Skin of body (tissue), 2 donors: Measurements from ENCODE around the gene RIMOC1. TPM values are rescaled to one million over a fixed set of nuclear protein-coding genes. Genes with fewer than 3 reads are reported as not detected.
"Not testable (repeated sequence)": the region's sequence is repeated elsewhere in the genome, so short reads cannot be mapped to it uniquely, and the experiment has no call there.

Experiments
- DNase-seq: peaks from one replicate; lab custom pipeline; 2025; lab: John Stamatoyannopoulos, UW
- total RNA-seq: library from RNA; depleted of rRNA; stranded (reverse); fragments of >200 nt; gene quantifications from one replicate; pipeline ENCODE4 v1.2.3, GENCODE V29; 2014

RIMOC1 gene
- total RNA-seq, 1 donor from 2014 or later: 16.3 TPM

DNA sequence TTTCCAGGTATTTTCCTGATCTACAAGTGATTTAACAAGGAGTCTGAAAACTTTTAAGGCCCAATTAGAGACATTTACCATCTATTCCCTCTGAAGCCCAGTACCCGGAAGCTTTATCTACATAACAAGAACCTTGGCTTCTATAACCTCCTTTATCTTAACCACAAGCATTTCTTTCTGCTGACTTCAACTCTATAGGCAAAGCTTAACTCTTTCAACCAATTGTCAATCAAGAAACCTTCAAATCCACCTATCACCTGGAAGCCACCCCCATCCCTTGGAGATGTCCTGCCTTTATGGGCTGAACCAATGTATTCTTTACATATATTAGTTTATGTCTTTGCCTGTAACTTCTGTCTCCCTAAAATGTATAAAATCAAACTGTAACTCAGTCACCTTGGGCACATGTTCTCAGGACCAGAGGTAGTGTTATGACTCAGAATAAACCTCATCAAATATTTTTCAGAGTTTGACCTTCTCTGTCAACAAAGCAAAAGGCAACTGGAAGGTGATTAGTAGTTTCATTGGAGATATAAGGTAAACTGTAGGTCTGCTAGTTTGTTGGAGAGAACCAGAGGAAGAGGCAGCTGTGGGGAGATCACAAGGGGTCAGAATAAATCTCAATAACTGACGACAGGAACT, 13.0 kb upstream of the RIMOC1 start:
- DNase-seq: no peak

DNA sequence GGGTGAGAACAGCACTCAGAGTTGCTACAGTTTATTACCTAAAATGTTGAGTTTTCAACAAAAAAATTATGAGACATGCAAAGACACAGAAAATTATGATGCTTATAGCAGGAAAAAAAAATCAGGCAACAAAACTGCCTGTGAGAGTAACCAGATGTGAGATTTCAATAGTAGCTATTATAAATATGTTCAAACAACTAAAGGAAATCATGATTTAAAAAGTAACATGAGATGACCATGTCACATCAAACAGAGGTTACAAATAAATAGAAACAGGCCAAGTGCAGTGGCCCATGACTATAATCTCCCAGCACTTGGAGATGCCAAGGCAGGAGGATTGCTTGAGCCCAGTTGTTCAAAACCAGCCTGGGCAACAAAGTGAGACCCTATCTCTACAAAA, 12.1 kb upstream of the RIMOC1 start:
- no peak for DNase-seq

DNA sequence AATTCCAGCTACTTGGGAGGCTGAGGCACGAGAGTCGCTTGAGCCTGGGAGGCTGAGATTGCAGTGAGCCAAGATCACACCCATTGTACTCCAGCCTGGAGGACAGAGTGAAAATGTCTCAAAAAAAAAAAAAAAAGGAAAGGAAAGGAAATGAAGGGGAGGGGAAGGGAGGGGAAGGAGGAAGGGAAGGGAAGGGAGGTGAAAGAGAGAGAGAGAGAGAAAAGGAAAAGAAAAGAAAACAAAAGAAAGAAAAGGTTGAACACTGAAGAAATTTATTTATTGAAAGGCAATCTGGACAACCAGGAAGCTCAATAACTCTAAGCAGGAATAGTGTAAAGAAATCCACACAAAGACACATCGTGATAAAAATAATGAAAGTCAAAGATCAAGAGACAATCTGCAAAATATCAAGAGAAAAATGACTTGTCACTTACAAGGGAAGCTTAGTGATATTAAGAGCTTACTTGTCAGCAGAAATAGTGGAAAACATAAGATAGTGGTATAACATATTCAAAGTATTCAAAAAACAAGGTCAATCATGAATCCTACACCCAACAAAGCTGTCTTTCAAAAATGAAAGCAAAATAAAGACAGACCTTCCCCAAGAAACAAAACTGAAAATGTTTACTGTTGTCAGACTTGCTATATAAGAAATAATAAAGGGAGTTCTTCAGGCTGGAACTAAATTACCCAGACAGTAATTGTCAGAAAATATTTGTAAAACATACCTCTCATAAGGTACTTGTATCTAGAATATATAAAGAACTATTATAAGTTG, 10.9 kb upstream of the RIMOC1 start:
- DNase-seq: no peak

DNA sequence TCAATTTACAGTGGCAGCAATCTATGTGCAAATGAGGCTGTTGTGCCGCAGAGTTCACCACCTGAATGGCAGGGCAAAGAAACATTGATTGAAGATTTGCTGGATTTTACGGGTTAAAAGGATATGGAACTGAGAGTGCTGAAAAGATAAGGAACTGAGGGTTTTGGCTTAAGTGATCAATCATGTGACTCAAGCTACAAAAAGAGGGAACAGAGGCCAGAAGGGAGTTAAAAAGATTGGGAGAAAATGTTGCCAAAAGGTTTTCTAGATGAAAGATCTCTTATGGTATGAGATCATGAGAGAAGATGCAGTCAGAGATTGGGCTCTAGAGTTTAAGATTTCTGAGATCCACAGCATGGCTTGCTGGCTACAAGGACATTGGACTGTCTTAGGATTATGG, 7.9 kb upstream of the RIMOC1 start:
- DNase-seq: no peak

DNA sequence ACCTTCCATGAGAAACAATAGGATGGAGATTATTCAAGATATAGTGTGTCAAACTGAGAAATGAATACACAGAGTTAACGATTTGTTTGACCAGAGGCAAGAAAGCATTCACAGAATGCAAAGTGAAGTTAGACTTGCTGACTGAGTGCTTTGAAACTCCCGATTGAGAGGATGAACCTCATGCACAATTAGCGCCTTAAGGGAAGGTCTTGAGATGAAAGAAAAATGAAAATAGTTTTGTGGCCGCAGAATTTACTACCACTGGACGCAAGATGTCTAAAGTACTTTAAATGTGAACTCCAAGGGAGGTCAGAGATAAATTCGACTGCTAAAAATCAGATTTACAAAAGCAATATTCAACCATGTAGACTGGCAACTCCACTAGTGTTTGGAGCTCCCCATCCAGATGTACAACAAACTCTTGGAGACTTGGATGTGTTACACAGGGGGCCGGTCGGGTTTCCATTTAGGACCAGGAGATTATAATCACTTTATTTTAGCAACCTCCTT, 707 bp upstream of the RIMOC1 start:
- peak; percentile 63 for DNase-seq

DNA sequence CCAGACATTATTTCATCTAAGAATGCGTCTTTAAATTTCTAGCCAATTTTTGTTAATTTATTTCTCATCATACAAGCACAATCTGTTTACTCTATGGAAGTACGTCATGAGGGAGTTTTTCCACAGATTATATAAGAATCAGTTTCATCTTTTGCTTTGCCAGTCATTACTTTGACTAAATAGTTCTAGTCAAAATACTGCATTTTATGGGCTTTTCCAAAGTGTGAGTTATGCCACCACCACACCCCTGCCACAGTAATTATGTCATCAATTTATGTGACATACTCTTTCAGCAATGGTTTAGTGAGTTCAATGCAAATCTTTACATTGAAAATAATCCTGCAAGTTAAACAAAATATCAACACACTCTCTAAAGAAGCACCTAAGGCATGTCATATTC, 2.0 kb downstream of the RIMOC1 start:
- DNase-seq: no peak

DNA sequence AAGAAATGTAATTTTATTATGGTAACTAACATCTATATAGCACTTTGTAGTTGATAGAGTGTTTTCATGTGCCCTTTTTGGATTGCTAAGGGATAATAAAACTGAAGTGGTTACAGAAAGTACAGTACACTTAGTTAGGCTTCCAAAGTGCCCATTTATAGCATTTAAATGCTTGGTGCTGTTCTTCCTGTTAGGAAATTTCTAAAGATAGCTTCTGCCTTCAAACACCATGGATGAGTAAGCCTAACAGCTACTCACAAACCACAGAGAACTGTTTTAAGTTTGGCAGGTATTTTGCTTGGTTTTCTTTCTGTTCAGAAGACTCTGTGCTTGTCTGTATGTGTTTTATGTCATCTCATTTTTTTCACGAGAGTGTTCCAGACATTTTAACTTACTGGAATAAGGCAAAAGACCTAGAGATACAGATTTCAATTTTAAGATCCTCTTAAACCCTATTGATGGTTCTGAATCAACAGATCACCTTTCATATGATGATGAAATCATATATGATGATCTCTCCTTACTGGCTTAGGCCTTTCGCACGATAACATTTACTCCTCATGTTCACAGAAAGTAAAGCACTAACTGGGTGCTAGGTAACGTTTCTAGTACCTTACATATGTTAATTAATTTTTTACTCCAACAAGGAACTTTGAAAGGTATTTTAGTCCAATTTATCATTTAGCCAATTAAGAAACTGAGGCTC, 4.4 kb downstream of the RIMOC1 start:
- DNase-seq: no peak

DNA sequence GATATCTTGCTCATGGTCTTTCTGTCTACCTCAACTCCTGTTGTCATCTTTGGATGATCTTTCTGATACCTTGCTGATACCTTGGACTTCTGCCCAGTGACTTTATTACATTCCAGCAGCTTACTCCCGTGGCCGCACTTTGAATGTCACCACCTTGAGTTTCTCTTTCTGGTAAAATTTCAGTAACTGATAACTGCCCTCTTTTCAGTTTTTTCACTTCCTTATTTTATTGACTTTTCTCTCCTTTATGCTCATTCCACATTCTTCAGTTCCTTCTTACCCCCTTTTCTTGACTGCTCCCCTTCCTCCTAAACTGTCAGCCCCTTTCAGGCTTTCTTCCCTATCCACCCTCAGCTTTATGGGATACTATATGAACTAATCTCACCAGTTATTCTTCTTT, 14.0 kb downstream of the RIMOC1 start:
- no peak for DNase-seq

DNA sequence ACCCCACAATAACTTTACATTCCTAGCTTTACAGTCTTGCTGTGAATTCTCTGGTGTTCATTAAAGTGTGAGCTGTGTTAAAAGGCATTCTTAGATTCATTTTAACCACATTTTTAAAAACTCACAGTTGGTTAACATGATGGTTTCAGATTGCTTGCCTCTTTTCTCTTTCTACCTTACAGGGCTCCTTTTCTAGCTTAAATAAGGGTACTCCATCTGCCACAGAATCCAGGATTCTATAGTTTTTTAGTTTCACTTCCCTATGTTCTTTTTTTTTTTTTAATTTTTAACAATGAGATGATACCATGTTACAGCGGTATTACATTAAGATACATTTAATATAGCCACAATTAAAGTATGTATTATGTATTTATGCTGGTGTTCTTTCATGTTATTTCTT, 17.0 kb downstream of the RIMOC1 start:
- DNase-seq: no peak

DNA sequence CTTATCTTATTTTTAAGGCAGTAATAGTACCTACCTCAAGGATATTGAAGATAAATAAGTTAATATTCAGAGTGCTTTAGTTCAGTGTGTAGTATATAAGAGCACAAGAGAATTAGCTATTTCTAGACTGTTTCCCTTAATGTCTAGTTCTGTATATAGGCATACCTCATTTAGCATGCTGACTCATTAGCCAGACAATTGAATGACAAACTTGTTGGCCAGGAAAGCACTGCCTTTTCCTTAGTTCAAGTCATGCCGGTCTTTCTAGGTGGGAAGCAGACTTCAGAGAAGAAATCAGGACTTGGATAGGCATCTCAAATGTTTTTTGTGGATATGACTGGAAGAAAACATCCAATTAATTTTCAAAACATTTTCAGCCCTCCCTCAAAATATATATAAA, 17.7 kb downstream of the RIMOC1 start:
- no peak for DNase-seq

DNA sequence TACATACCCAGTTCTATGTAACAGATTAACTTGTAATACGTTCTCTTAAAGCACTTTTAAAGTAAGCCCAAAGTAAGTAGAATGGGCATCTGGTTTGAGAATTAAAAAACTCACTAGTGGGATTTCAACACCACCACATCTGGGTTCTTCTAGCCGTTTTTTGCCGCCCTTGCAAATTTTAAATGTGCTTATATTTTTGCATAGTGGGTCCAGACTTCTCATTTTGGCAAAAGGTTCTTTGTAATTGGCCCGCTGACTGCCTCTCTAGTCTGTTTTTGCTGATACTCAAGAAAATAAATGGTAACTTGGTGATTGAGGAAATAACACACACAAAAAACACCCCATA, 20.4 kb downstream of the RIMOC1 start:
- DNase-seq: no peak

DNA sequence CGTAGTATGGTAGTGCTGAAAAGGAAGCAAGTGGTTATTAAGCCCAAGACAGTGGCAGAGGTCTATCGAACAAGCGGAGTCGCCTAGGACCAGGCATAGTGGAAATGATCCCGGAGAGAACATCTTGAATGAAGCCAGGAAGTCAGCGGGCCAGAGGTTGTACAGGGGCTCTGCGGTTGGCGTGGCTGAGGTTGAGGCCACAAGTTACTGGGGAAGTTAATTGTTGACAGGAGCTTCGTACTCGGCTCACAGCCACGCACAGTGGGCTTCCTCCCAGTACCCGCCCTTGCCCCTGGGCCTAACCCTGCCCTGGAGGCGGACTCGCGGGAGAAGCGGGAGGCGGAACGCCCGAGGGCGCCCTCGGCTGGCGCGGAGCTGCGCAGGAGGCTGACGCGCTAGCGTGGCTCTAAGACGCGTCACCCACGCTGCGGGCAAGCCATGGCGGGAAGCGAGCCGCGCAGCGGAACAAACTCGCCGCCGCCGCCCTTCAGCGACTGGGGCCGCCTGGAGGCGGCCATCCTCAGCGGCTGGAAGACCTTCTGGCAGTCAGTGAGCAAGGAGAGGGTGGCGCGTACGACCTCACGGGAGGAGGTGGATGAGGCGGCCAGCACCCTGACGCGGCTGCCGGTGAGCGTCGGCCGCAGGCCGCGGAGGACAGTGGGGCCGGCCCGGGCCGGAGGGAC, 20.9 kb downstream of the RIMOC1 start, which contains the start of gene FBXO4:
FBXO4 (plus strand) TSS at position 410 of the 683 bp plus-strand sequence; CDS start at position 439, 29 bp downstream.
- DNase-seq: peak; percentile 85

DNA sequence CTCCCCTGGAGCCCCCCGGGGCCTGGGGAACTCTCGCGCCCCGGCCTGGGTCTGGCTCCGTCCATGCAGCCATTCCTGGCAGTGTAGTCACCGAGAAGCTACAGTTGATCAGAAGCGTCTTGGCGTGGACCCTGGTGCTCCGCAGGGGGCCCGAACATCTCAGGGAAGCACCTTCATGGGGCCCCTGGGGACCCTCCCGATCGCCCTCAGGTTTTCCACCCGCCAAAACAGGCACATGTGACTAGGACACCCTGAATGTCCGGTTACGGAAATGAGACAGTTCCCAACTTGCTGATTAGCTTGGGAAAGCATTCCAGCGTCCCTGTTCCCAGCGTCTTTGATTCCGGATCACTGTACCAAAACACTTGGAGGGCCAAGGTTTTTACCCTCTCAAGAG, 21.4 kb downstream of the RIMOC1 start:
- no peak for DNase-seq

DNA sequence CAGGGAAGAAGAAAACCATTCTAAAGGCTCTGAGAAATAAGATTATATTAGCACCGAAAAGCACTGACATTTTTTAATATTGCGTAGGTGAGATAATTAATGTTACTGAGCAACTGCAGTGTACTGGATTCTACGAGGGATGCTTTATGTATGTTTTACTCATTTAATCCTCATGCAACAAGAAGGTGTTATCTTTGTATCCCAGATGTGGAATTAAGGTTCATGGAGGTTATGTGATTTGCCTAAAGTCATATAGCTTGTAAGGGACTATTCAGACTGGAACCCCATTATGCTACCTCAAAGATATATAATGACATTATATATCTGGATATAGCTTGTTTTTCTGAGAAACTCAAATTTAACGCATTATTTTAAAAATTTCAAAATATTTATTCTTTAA, 23.5 kb downstream of the RIMOC1 start:
- DNase-seq: no peak

DNA sequence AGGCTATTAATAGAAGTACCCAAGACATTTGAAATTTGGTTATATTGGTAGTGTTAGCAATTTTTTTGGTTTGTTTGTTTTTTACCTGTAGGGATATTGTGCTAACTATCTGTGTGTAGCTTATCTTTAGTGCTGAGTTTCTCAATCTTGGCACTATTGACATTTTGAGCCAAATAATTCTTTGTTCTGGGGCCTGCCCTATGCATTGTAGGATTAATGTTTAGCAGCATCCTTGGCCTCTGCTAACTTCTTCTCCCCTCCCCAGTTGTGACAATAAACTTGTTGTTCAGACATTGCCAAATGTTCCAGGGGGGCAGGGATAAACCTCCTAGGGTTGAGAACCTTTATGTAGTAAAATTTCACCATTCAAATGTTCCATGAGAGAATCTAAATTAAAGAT, 24.9 kb downstream of the RIMOC1 start:
- DNase-seq: no peak

DNA sequence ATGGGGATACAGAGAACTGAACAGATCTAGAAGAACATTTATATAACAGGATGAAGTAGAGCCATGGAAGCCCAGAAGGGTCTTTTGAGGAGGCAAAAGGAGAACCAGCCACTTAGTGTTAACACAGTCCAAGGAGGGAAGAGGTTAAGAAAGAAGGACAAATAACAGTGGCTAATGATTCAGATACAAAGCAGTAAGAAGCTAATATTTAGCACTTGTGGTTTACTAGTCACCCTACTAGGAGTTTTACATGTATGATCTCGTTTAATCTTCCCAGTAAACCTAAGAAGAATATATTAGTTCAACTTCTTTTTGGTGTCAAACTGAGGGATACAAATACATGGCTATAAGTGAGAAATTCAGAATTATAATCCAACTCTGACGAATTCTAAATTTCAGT, 28.6 kb downstream of the RIMOC1 start:
- DNase-seq: no peak

DNA sequence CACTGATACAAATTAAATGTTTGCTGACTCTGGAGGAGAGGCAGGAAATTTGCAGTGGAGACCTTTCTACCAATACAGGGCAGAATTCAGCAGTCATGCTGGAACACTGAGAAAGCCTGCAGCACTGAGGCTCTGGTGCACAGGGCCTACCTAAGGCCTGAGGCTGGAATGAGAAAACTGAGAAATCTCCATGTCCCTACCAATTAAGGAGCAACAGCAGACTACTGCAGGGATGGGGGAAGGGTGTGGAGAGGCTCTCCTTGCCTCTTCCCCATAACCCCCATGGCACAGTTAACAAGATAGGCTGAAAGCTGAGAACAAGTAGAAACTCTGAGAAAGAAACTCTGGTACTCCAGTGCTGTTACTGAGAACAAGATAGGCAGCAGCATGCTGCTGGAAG, 31.4 kb downstream of the RIMOC1 start:
- no peak for DNase-seq

DNA sequence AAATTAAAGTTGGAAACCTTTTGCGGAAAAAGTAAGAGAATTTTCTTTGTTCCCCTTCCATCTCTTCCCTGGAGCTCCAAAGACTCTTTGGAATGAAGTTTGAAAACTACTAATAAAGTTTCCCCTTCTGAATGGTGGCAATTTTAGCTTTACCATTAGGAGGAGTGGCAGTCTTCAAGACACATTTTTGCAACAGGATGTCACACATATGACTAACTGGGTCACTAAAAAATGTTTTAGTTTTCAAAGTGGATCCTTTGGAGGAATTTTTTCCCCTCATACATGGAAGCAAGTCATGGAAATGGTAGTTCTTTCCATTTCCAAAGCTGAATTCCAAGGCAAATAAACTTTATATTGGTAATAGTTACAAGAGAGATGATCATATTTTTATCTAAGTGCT, 36.5 kb downstream of the RIMOC1 start:
- no peak for DNase-seq

DNA sequence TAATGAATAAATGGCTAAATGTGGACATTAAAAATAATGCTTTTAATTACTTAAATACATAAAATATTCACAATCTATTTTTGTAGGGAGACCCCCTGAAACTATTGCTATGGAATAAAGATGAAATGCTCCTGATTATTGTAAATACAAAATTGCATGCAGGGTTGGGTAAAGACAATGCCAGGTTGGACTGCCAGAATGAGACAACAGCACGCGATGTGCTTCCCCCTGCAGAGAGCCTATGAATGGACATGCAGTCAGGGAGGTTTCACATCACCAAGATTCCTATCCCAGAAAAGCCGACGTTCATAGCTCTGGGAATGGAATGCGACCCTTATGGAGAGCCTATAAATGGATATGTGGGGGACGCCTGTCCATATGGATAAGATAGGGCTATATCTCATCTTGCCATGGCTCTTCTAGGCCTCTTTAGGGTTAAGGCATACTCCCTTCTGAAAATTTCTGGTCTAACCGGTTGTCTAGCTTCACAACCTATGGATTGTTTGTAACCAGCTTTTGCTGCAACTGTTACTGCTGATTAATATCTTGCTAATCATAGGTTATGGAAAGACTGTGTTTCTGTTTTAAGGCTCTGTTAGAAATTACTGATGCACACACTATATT, 41.3 kb downstream of the RIMOC1 start:
- not testable (repeated sequence) for DNase-seq

DNA sequence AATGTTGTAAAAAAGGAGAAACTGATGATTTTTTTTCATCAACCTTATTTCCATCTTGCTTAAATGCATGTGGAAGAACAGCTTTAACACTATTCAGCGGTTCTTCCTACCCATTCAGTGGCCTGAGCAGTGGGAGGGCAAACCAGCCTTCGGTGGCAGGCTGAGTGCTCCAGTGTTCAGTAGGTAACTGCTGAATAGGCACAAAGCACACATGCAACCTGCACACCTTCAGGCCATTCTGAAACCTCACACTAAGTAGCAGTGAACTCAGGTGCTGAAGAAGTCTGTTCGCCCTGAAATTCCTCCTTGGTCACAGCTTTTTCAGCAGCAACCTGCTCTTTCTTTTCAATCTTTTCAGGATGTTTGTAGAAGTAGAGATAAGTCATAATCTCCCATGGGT, 47.1 kb downstream of the RIMOC1 start:
- DNase-seq: no peak
